Loucy (cell line): ENCODE data around the gene CAMK1G.
A peak's percentile ranks its signal among the peaks of the same experiment; 100 is the strongest.

Experiments used
- H2AFZ ChIP-seq: fragments of 200-600 bp; sonication (generic); 2 replicates; pipeline ENCODE4 v1.6.0; 2016; ENCODE audit warnings: antibody characterized with exemption, mild to moderate bottlenecking, low read length, moderate library complexity
- H3F3A ChIP-seq: fragments of 200-600 bp; 2 replicates; pipeline ENCODE4 v1.6.0; 2016; ENCODE audit warnings: antibody characterized with exemption, low read depth, mild to moderate bottlenecking
- H3K27me3 ChIP-seq: fragments of 200-600 bp; sonication (generic); 2 replicates; pipeline ENCODE4 v1.6.1; 2014; ENCODE audit warnings: low read length, mild to moderate bottlenecking; ENCODE audit not compliant: insufficient read depth, poor library complexity, severe bottlenecking
- H3K36me3 ChIP-seq: fragments of 200-600 bp; sonication (generic); 2 replicates; pipeline ENCODE4 v1.6.1; 2016; ENCODE audit warnings: low read length; ENCODE audit not compliant: insufficient read depth
- H3K4me1 ChIP-seq: fragments of 200-600 bp; sonication (generic); 2 replicates; pipeline ENCODE4 v1.5.1; 2014; ENCODE audit warnings: low read length, mild to moderate bottlenecking; ENCODE audit not compliant: insufficient read depth, poor library complexity, severe bottlenecking
- H3K4me2 ChIP-seq: fragments of 200-600 bp; sonication (generic); 2 replicates; pipeline ENCODE4 v1.6.0; 2014; ENCODE audit warnings: antibody characterized with exemption, low read length, low read depth, mild to moderate bottlenecking; ENCODE audit not compliant: poor library complexity, severe bottlenecking
- H3K4me3 ChIP-seq: fragments of 200-600 bp; sonication (generic); 2 replicates; pipeline ENCODE4 v1.5.1; 2014; ENCODE audit warnings: low read length, mild to moderate bottlenecking, mixed read lengths; ENCODE audit not compliant: poor library complexity, severe bottlenecking
- H3K79me2 ChIP-seq: fragments of 200-600 bp; sonication (generic); 2 replicates; pipeline ENCODE4 v1.6.1; 2014; ENCODE audit warnings: low read length; ENCODE audit not compliant: insufficient read depth
- H3K9ac ChIP-seq: fragments of 200-600 bp; sonication (generic); 2 replicates; pipeline ENCODE4 v1.6.0; 2014; ENCODE audit warnings: mild to moderate bottlenecking, low read depth, low read length, moderate library complexity; ENCODE audit not compliant: poor library complexity, severe bottlenecking
- H3K9me2 ChIP-seq: fragments of 200-600 bp; sonication (generic); replicated peaks from 2 replicates; pipeline ENCODE4 v1.6.1; 2016; ENCODE audit warnings: low read depth, low read length, mixed read lengths
- H3K9me3 ChIP-seq: fragments of 200-600 bp; sonication (generic); 2 replicates; pipeline ENCODE4 v1.6.1; 2014; ENCODE audit warnings: mild to moderate bottlenecking, antibody characterized with exemption, low read length, low read depth; ENCODE audit not compliant: insufficient read depth
- H4K20me1 ChIP-seq: fragments of 200-600 bp; sonication (generic); 2 replicates; pipeline ENCODE4 v1.6.0; 2014; ENCODE audit warnings: antibody characterized with exemption, low read length, mild to moderate bottlenecking; ENCODE audit not compliant: insufficient read depth, poor library complexity, severe bottlenecking
- CTCF ChIP-seq: fragments of 200-600 bp; sonication (generic); conservative IDR thresholded peaks from 2 replicates; pipeline ENCODE4 v1.5.1; 2014; ENCODE audit warnings: mild to moderate bottlenecking, antibody characterized with exemption, low read length
- EZH2phosphoT487 ChIP-seq: fragments of 200-600 bp; IDR thresholded peaks from 2 replicates; pipeline ENCODE4 v1.6.1; 2018; ENCODE audit warnings: antibody characterized with exemption, mild to moderate bottlenecking, moderate library complexity, borderline replicate concordance

CAMK1G gene

GRCh38 chr1:209576392-209577197 is 6.9 kb upstream of the CAMK1G start:
- Histone ChIP-seq H3K79me2 (no peaks in the 10 kb centered on the region), H3K4me2 (no peak overlapping the region)
- TF ChIP-seq CTCF: peak; percentile 93
- no peak for TF ChIP-seq EZH2phosphoT487

GRCh38 chr1:209577346-209577745 is 6.2 kb upstream of the CAMK1G start:
- Histone ChIP-seq H3K9ac (no peak overlapping the region), H3K79me2 (no peaks in the 10 kb centered on the region), H3K9me2 (no peaks in the 10 kb centered on the region), H3K36me3 (no peaks in the 10 kb centered on the region), H3K27me3 (no peaks in the 10 kb centered on the region), H2AFZ (no peak overlapping the region), H3F3A (no peaks in the 10 kb centered on the region), H3K4me1 (no peaks in the 10 kb centered on the region), H3K9me3 (no peaks in the 10 kb centered on the region), H4K20me1 (no peaks in the 10 kb centered on the region), H3K4me2 (no peak overlapping the region), H3K4me3 (no peak overlapping the region)
- no peak for TF ChIP-seq EZH2phosphoT487

More at GRCh38 chr1:209576392-209577197, 6.9 kb upstream of the CAMK1G start:
- H3K4me1 ChIP-seq: no peaks in the 10 kb centered on the region
- no peaks in the 10 kb centered on the region for H3K9me3 ChIP-seq
- H3K4me3 ChIP-seq: no peak overlapping the region
- no peaks in the 10 kb centered on the region for H3K36me3 ChIP-seq
- no peaks in the 10 kb centered on the region for H3K9me2 ChIP-seq
- no peaks in the 10 kb centered on the region for H4K20me1 ChIP-seq
- no peak overlapping the region for H2AFZ ChIP-seq
- no peaks in the 10 kb centered on the region for H3K27me3 ChIP-seq
- no peaks in the 10 kb centered on the region for H3F3A ChIP-seq
- H3K9ac ChIP-seq: no peak overlapping the region

GRCh38 chr1:209580577-209580976 is 2.9 kb upstream of the CAMK1G start:
- Histone ChIP-seq H4K20me1 (no peaks in the 10 kb centered on the region), H3K27me3 (peaks cover 3% of the 10 kb centered on the region), H3K9me2 (no peaks in the 10 kb centered on the region), H3F3A (no peaks in the 10 kb centered on the region), H3K4me3 (no peak overlapping the region), H3K4me2 (no peak overlapping the region), H3K36me3 (no peaks in the 10 kb centered on the region), H3K79me2 (no peaks in the 10 kb centered on the region), H3K9ac (no peak overlapping the region), H3K4me1 (no peaks in the 10 kb centered on the region), H2AFZ (no peak overlapping the region), H3K9me3 (no peaks in the 10 kb centered on the region)
- no peak for TF ChIP-seq EZH2phosphoT487
- TF ChIP-seq CTCF: no peak

GRCh38 chr1:209584231-209584672 is 738 bp downstream of the CAMK1G start:
- no peak overlapping the region for H3K9ac ChIP-seq
- H3K9me3 ChIP-seq: no peaks in the 10 kb centered on the region
- no peaks in the 10 kb centered on the region for H3K79me2 ChIP-seq
- TF ChIP-seq EZH2phosphoT487: no peak
- H3K36me3 ChIP-seq: no peaks in the 10 kb centered on the region
- no peaks in the 10 kb centered on the region for H4K20me1 ChIP-seq
- H3K9me2 ChIP-seq: no peaks in the 10 kb centered on the region
- H3K4me3 ChIP-seq: no peak overlapping the region
- H3K27me3 ChIP-seq: peaks cover 12% of the 10 kb centered on the region
- no peaks in the 10 kb centered on the region for H3F3A ChIP-seq
- H3K4me1 ChIP-seq: no peaks in the 10 kb centered on the region
- H2AFZ ChIP-seq: no peak overlapping the region
- no peak overlapping the region for H3K4me2 ChIP-seq
